SK-N-MC (cell line): ENCODE data around the gene SPHK1.

Experiments used
- EZH2 ChIP-seq: fragments of 200-600 bp; sonication (generic); IDR thresholded peaks from one replicate; pipeline ENCODE4 v1.6.1; 2017; ENCODE audit warnings: antibody characterized with exemption
- POLR2AphosphoS5 ChIP-seq: IDR thresholded peaks from 2 replicates; pipeline ENCODE4 v1.6.1; 2012; ENCODE audit warnings: mild to moderate bottlenecking, low read depth, low read length, borderline replicate concordance

DNA sequence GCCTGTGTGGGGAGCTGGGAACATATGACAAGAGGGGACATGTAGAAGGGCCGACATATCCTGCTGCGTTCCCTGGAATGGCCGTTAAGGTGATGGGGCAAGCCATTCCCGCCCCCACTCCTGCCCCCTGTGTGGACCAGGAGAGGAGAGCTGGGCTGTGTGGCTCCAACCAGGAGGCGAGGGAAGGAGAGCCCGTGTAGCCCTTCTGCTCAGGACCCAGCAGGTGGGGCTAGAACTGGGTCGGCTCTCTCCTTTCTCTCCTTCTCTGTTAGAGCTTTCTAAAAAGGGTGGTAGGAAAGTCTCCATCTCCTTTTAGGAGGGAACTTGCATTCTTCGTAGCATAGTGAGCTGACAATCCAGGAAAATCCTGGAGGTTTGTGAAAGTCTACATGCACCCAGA lies 12.8 kb downstream of the SPHK1 start:
- TF ChIP-seq POLR2AphosphoS5: no peak
- no peak for TF ChIP-seq EZH2
